ENCODE measurements around the gene TK1.

DNA sequence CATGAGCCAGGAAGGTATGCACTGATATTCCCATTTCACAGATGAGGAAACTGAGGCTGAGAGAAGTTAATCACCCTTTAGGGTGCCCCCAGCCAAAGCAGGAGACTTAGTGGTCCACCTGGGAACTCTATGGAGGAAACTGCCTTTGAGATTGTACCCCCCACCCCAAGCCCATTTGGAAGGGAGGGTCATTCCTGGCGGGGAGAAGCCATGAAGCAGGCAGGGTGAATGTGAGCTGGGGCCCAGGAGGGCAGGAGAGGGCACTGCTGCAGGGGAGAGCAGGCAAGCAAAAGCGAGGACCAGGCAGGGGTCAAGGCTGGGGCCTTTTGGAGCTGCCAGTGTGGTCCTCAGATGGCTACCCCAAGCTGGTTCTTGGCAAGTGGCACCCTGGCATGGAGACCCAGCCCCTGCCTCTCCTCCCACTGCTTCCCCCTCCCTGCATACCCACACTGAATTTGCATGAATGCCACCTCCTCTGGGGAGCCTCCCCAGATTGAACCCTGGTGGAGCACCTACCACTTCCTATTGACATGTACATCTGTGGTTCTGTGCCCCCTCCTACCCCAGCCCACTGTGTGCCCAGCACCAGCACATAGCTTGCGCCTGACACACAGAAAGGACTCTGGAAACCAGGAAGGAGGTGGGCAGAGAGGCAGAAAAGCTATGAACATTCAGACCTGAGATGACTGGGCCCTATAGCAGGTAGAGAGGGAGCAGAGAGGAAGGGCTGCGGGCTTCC lies 57.3 kb downstream of the TK1 start:
- TF ChIP-seq, protein P1, sequence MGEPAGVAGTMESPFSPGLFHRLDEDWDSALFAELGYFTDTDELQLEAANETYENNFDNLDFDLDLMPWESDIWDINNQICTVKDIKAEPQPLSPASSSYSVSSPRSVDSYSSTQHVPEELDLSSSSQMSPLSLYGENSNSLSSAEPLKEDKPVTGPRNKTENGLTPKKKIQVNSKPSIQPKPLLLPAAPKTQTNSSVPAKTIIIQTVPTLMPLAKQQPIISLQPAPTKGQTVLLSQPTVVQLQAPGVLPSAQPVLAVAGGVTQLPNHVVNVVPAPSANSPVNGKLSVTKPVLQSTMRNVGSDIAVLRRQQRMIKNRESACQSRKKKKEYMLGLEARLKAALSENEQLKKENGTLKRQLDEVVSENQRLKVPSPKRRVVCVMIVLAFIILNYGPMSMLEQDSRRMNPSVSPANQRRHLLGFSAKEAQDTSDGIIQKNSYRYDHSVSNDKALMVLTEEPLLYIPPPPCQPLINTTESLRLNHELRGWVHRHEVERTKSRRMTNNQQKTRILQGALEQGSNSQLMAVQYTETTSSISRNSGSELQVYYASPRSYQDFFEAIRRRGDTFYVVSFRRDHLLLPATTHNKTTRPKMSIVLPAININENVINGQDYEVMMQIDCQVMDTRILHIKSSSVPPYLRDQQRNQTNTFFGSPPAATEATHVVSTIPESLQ (CRISPR knock-in tag; IDR thresholded peaks at IDR 0.05) = no peak
- TF ChIP-seq, protein P2, sequence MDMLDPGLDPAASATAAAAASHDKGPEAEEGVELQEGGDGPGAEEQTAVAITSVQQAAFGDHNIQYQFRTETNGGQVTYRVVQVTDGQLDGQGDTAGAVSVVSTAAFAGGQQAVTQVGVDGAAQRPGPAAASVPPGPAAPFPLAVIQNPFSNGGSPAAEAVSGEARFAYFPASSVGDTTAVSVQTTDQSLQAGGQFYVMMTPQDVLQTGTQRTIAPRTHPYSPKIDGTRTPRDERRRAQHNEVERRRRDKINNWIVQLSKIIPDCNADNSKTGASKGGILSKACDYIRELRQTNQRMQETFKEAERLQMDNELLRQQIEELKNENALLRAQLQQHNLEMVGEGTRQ (CRISPR knock-in tag; IDR thresholded peaks at IDR 0.05) = no peak
- TF ChIP-seq SP1 (CRISPR knock-in tag; conservative IDR thresholded peaks at IDR 0.05) = no peak
- TF ChIP-seq MXD4 (CRISPR knock-in tag; IDR thresholded peaks at IDR 0.05; ENCODE audit: borderline replicate concordance) = no peak
- no peak for TF ChIP-seq CREB1 (CRISPR knock-in tag; IDR thresholded peaks at IDR 0.05)
- TF ChIP-seq, protein P3, sequence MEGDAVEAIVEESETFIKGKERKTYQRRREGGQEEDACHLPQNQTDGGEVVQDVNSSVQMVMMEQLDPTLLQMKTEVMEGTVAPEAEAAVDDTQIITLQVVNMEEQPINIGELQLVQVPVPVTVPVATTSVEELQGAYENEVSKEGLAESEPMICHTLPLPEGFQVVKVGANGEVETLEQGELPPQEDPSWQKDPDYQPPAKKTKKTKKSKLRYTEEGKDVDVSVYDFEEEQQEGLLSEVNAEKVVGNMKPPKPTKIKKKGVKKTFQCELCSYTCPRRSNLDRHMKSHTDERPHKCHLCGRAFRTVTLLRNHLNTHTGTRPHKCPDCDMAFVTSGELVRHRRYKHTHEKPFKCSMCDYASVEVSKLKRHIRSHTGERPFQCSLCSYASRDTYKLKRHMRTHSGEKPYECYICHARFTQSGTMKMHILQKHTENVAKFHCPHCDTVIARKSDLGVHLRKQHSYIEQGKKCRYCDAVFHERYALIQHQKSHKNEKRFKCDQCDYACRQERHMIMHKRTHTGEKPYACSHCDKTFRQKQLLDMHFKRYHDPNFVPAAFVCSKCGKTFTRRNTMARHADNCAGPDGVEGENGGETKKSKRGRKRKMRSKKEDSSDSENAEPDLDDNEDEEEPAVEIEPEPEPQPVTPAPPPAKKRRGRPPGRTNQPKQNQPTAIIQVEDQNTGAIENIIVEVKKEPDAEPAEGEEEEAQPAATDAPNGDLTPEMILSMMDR (IDR thresholded peaks at IDR 0.05) = no peak
- TF ChIP-seq, protein P4, sequence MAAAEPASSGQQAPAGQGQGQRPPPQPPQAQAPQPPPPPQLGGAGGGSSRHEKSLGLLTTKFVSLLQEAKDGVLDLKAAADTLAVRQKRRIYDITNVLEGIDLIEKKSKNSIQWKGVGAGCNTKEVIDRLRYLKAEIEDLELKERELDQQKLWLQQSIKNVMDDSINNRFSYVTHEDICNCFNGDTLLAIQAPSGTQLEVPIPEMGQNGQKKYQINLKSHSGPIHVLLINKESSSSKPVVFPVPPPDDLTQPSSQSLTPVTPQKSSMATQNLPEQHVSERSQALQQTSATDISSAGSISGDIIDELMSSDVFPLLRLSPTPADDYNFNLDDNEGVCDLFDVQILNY (CRISPR knock-in tag; IDR thresholded peaks at IDR 0.05) = no peak
- TF ChIP-seq SMAD3 (CRISPR knock-in tag; IDR thresholded peaks at IDR 0.05; ENCODE audit: borderline replicate concordance) = no peak
- TF ChIP-seq ZNF423 (CRISPR knock-in tag; IDR thresholded peaks at IDR 0.05) = no peak
- no peak for TF ChIP-seq FOXJ3 (CRISPR knock-in tag; IDR thresholded peaks at IDR 0.05; ENCODE audit: borderline replicate concordance)

Data from WTC11 (cell line).